ENCODE results near the gene OR1F1.

OR1F1 gene

GRCh38 chr16:3175157-3176093 is 12.6 kb upstream of the OR1F1 start:
- no peak for TF ChIP-seq GATA2 (IDR thresholded peaks at IDR 0.05; ENCODE audit: low read depth, low read length)
- TF ChIP-seq GATA3 (IDR thresholded peaks at IDR 0.05; ENCODE audit: low read depth, low read length), result no peak

- no peak for TF ChIP-seq GATA3 (IDR thresholded peaks at IDR 0.05; ENCODE audit: low read depth, low read length)
- TF ChIP-seq GATA2 (IDR thresholded peaks at IDR 0.05; ENCODE audit: low read depth, low read length), result no peak
Observed at GRCh38 chr16:3179651-3180050, 8.4 kb upstream of the OR1F1 start.

- TF ChIP-seq GATA3 (IDR thresholded peaks at IDR 0.05; ENCODE audit: low read depth, low read length) (no peak), GATA2 (IDR thresholded peaks at IDR 0.05; ENCODE audit: low read depth, low read length) (no peak)
Observed at GRCh38 chr16:3180445-3180878, 7.5 kb upstream of the OR1F1 start.

- no peak for TF ChIP-seq GATA3 (IDR thresholded peaks at IDR 0.05; ENCODE audit: low read depth, low read length)
- no peak for TF ChIP-seq GATA2 (IDR thresholded peaks at IDR 0.05; ENCODE audit: low read depth, low read length)
Observed at GRCh38 chr16:3182608-3183444, 5.2 kb upstream of the OR1F1 start.

- TF ChIP-seq GATA2 (IDR thresholded peaks at IDR 0.05; ENCODE audit: low read depth, low read length), result no peak
- TF ChIP-seq GATA3 (IDR thresholded peaks at IDR 0.05; ENCODE audit: low read depth, low read length), result no peak
Observed at GRCh38 chr16:3183445-3184139, 4.4 kb upstream of the OR1F1 start.

- TF ChIP-seq GATA3 (IDR thresholded peaks at IDR 0.05; ENCODE audit: low read depth, low read length), result no peak
- TF ChIP-seq GATA2 (IDR thresholded peaks at IDR 0.05; ENCODE audit: low read depth, low read length), result no peak
Observed at GRCh38 chr16:3186946-3187690, 886 bp upstream of the OR1F1 start.

- TF ChIP-seq GATA2 (IDR thresholded peaks at IDR 0.05; ENCODE audit: low read depth, low read length) (no peak), GATA3 (IDR thresholded peaks at IDR 0.05; ENCODE audit: low read depth, low read length) (no peak)
Observed at GRCh38 chr16:3188675-3188924, 596 bp downstream of the OR1F1 start.

GRCh38 chr16:3188925-3189825 is 1.2 kb downstream of the OR1F1 start:
- TF ChIP-seq GATA3 (IDR thresholded peaks at IDR 0.05; ENCODE audit: low read depth, low read length) (no peak), GATA2 (IDR thresholded peaks at IDR 0.05; ENCODE audit: low read depth, low read length) (no peak)

GRCh38 chr16:3189869-3190268 is 1.9 kb downstream of the OR1F1 start:
- TF ChIP-seq GATA3 (IDR thresholded peaks at IDR 0.05; ENCODE audit: low read depth, low read length), result no peak
- no peak for TF ChIP-seq GATA2 (IDR thresholded peaks at IDR 0.05; ENCODE audit: low read depth, low read length)

GRCh38 chr16:3190949-3191353 is 2.9 kb downstream of the OR1F1 start:
- no peak for TF ChIP-seq GATA2 (IDR thresholded peaks at IDR 0.05; ENCODE audit: low read depth, low read length)
- TF ChIP-seq GATA3 (IDR thresholded peaks at IDR 0.05; ENCODE audit: low read depth, low read length), result no peak

GRCh38 chr16:3192476-3193019 is 4.5 kb downstream of the OR1F1 start:
- TF ChIP-seq GATA3 (IDR thresholded peaks at IDR 0.05; ENCODE audit: low read depth, low read length) (no peak), GATA2 (IDR thresholded peaks at IDR 0.05; ENCODE audit: low read depth, low read length) (no peak)

All from SH-SY5Y (cell line).